OCI-LY1 (cell line): Measurements from ENCODE around the gene GRAMD1B.
"Not testable (repeated sequence)": the region's sequence is repeated elsewhere in the genome, so short reads cannot be mapped to it uniquely, and the experiment has no call there.

Source experiments
- H2AFZ ChIP-seq: fragments of 200-600 bp; sonication (generic), shearing (Covaris generic); 2 replicates; pipeline ENCODE4 v1.6.0; 2014; ENCODE audit warnings: antibody characterized with exemption, mild to moderate bottlenecking, low read length
- H3F3A ChIP-seq: fragments of 200-600 bp; sonication (generic), shearing (Covaris generic); 2 replicates; pipeline ENCODE4 v1.6.0; 2014; ENCODE audit warnings: mild to moderate bottlenecking, antibody characterized with exemption, low read length, moderate library complexity; ENCODE audit not compliant: insufficient read depth
- H3K27ac ChIP-seq: fragments of 200-600 bp; sonication (generic); 2 replicates; pipeline ENCODE4 v1.5.1; 2014; ENCODE audit warnings: low read length, mixed run types, mild to moderate bottlenecking, low read depth; ENCODE audit not compliant: poor library complexity, severe bottlenecking
- H3K27me3 ChIP-seq: fragments of 200-600 bp; sonication (generic); 2 replicates; pipeline ENCODE4 v1.6.0; 2014; ENCODE audit warnings: antibody characterized with exemption, mild to moderate bottlenecking, low read length, moderate library complexity; ENCODE audit not compliant: insufficient read depth
- H3K36me3 ChIP-seq: fragments of 200-600 bp; sonication (generic); 2 replicates; pipeline ENCODE4 v1.6.1; 2014; ENCODE audit warnings: mild to moderate bottlenecking, antibody characterized with exemption, low read length, moderate library complexity, mixed read lengths; ENCODE audit not compliant: insufficient read depth
- H3K4me1 ChIP-seq: fragments of 200-600 bp; sonication (generic); 2 replicates; pipeline ENCODE4 v1.5.1; 2014; ENCODE audit warnings: mild to moderate bottlenecking, low read length, moderate library complexity; ENCODE audit not compliant: insufficient read depth, severe bottlenecking
- H3K4me2 ChIP-seq: fragments of 200-600 bp; sonication (generic), shearing (Covaris generic); 2 replicates; pipeline ENCODE4 v1.6.1; 2014; ENCODE audit warnings: low read length
- H3K4me3 ChIP-seq: fragments of 200-600 bp; sonication (generic); 2 replicates; pipeline ENCODE4 v1.5.1; 2014; ENCODE audit warnings: low read length, low read depth, mild to moderate bottlenecking, mixed read lengths; ENCODE audit not compliant: poor library complexity, severe bottlenecking
- H3K79me2 ChIP-seq: fragments of 200-600 bp; shearing (Covaris generic); 2 replicates; pipeline ENCODE4 v1.6.1; 2016; ENCODE audit warnings: mixed run types, low read length, mixed read lengths; ENCODE audit not compliant: insufficient read depth
- H3K9ac ChIP-seq: fragments of 200-600 bp; sonication (generic), shearing (Covaris generic); 2 replicates; pipeline ENCODE4 v1.6.1; 2014; ENCODE audit warnings: mild to moderate bottlenecking, low read length, mixed read lengths
- H3K9me2 ChIP-seq: fragments of 200-600 bp; sonication (generic), shearing (Covaris generic); 2 replicates; pipeline ENCODE4 v1.6.1; 2014; ENCODE audit warnings: low read depth, mild to moderate bottlenecking, low read length, mixed read lengths
- H3K9me3 ChIP-seq: fragments of 200-600 bp; shearing (Covaris generic); 2 replicates; pipeline ENCODE4 v1.6.1; 2014; ENCODE audit warnings: low read length, mixed read lengths
- H4K20me1 ChIP-seq: fragments of 200-600 bp; sonication (generic), shearing (Covaris generic); 2 replicates; pipeline ENCODE4 v1.6.0; 2016; ENCODE audit warnings: mild to moderate bottlenecking, low read length; ENCODE audit not compliant: insufficient read depth
- CTCF ChIP-seq: fragments of 200-600 bp; sonication (generic), shearing (Covaris generic); IDR thresholded peaks from 2 replicates; pipeline ENCODE4 v1.5.1; 2017; ENCODE audit warnings: mild to moderate bottlenecking, antibody characterized with exemption, low read length, moderate library complexity, mixed read lengths
- EZH2 ChIP-seq: fragments of 200-600 bp; sonication (generic), shearing (Covaris generic); IDR thresholded peaks from 2 replicates; pipeline ENCODE4 v1.8.0; 2017; ENCODE audit warnings: borderline replicate concordance, mixed run types, mild to moderate bottlenecking, antibody characterized with exemption, low read length, moderate library complexity, mixed read lengths

GRAMD1B gene

GRCh38 chr11:123511037-123511870 is 81.2 kb downstream of the GRAMD1B start:
- Histone ChIP-seq H3K27me3 (no peaks in the 10 kb centered on the region), H3K9me3 (no peaks in the 10 kb centered on the region), H3K79me2 (no peaks in the 10 kb centered on the region), H3K4me2 (no peak overlapping the region), H3F3A (no peaks in the 10 kb centered on the region), H3K4me1 (no peaks in the 10 kb centered on the region), H3K27ac (no peak overlapping the region), H3K36me3 (no peaks in the 10 kb centered on the region), H3K4me3 (no peak overlapping the region), H2AFZ (no peak overlapping the region), H3K9me2 (no peaks in the 10 kb centered on the region), H3K9ac (no peak overlapping the region), H4K20me1 (no peaks in the 10 kb centered on the region)
- TF ChIP-seq CTCF (peak; percentile 68), EZH2 (no peak)

GRCh38 chr11:123513309-123513708 is 83.2 kb downstream of the GRAMD1B start:
- H3K36me3 ChIP-seq, H3K4me2 ChIP-seq, H3K9me3 ChIP-seq, H2AFZ ChIP-seq, H4K20me1 ChIP-seq, H3K9me2 ChIP-seq, H3K79me2 ChIP-seq, H3K27me3 ChIP-seq, H3K4me1 ChIP-seq, H3K9ac ChIP-seq, H3F3A ChIP-seq, H3K4me3 ChIP-seq, H3K27ac ChIP-seq: not testable (repeated sequence)

GRCh38 chr11:123516238-123516637 is 86.2 kb downstream of the GRAMD1B start:
- Histone ChIP-seq H3K79me2 (no peaks in the 10 kb centered on the region), H3K9ac (no peak overlapping the region), H3K36me3 (no peaks in the 10 kb centered on the region), H2AFZ (no peak overlapping the region), H3K27me3 (no peaks in the 10 kb centered on the region), H3K9me3 (no peaks in the 10 kb centered on the region), H3F3A (no peaks in the 10 kb centered on the region), H4K20me1 (no peaks in the 10 kb centered on the region), H3K9me2 (no peaks in the 10 kb centered on the region), H3K4me3 (no peak overlapping the region), H3K4me1 (no peaks in the 10 kb centered on the region), H3K4me2 (no peak overlapping the region), H3K27ac (no peak overlapping the region)
- no peak for TF ChIP-seq EZH2
- no peak for TF ChIP-seq CTCF
